Mesodermal cell (in vitro differentiated cells): Measurements from ENCODE around the gene MOB3C.

Experiments used
- H3K27ac ChIP-seq: 2 replicates; pipeline ENCODE4 v1.7.0; 2013; ENCODE audit warnings: mild to moderate bottlenecking, low read depth, low read length, moderate library complexity; ENCODE audit not compliant: severe bottlenecking
- H3K36me3 ChIP-seq: 2 replicates; pipeline ENCODE4 v1.7.1; 2013; ENCODE audit warnings: mild to moderate bottlenecking, low read length, moderate library complexity; ENCODE audit not compliant: control insufficient read depth, insufficient read depth
- H3K4me1 ChIP-seq: one replicate; pipeline ENCODE4 v1.7.1; 2013; ENCODE audit warnings: mild to moderate bottlenecking, low read length; ENCODE audit not compliant: insufficient read depth, control insufficient read depth, poor library complexity, severe bottlenecking
- H3K4me3 ChIP-seq: 2 replicates; pipeline ENCODE4 v1.7.0; 2013; ENCODE audit warnings: low read length, control low read depth, mild to moderate bottlenecking; ENCODE audit not compliant: insufficient read depth, poor library complexity, severe bottlenecking; ENCODE audit errors: extremely low read depth
- H3K9me3 ChIP-seq: 2 replicates; pipeline ENCODE4 v1.7.1; 2013; ENCODE audit warnings: mild to moderate bottlenecking, low read length, moderate library complexity; ENCODE audit not compliant: control insufficient read depth
- WGBS, 2 experiments: methylation state at CpG; one replicate each; pipeline ENCODE4 v1.1.5; 2013; ENCODE audit warnings: missing lambda C conversion rate in 2 of 2; ENCODE audit not compliant: insufficient coverage in 2 of 2; 5-methylcytosine and 5-hydroxymethylcytosine counted together

Gene MOB3C

DNA sequence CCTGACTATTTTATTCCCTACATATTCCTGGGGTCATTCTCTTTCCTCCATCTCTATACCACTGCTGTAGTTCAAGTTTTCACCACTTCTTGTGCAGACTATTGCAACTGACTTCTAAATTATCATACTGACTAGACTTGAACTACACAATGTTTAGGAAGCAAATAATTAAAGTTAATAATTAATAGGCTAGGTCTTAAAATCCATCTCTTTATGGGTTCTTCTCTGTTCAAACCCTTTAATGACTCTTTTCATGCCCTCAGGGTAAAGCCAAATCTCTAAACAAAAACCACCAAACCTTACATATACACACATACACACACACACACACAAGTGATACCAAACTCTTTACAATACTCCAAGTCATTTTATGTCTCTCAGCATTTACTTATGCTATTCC is 22.3 kb upstream of the MOB3C start:
- Histone ChIP-seq H3K4me1 (no peaks in the 10 kb centered on the region), H3K4me3 (no peak overlapping the region), H3K36me3 (peaks cover 26% of the 10 kb centered on the region), H3K9me3 (no peaks in the 10 kb centered on the region), H3K27ac (no peak overlapping the region)

DNA sequence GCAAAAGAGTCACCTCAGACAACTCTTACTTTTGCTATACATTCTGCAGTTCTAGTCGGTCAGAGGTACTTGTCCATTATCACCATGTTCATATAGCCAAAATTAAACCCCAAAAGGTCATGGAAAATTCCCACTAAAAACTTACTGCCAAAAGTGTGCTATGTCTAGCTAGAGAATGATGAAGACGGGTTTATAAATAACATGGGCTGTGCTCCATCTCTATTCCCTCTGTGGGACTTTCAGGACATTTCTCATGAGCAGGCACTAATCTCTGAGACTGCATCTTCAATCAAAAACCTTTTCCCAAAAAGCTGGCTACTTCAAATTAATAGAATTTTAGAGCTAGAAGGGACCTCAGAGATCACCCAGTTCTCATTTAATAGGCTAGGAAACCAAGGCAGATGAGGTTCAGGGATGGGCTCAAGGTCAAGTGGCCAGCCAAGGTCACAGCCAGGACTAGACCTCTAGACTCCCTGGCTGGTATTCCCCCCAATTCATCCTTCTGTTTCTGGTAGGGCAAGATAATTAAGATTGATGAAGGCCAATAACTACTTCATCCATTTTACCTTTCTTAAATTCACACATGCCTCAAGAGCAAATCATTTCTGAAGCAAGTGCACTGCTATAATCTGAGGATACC is 21.0 kb upstream of the MOB3C start:
- Histone ChIP-seq H3K27ac (no peak overlapping the region), H3K4me1 (no peaks in the 10 kb centered on the region), H3K4me3 (no peak overlapping the region), H3K9me3 (no peaks in the 10 kb centered on the region), H3K36me3 (peaks cover 33% of the 10 kb centered on the region)
- 0% methylated on average over 1 of the region's 2 CpGs; no CpG with 5 or more reads in 1 of the 2 experiments for WGBS, 2 experiments

DNA sequence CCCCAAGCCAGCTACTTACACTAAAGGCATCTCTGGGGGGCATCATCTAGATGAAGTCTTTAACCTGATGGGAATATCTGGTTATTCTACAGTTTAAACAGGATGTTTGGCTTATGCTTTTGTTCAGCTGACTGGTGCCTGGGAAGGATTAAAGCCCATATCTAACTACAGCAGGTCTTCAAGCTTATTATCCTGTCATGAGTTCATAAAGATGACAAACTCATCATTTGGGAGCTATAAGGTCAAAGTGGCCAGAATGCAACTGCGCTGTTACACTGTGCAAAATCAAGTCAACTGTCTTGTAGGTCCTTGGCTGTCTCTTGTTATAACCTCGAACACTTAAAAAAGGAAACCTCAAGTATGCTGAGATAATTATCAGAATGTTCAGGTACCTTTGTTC is 18.6 kb upstream of the MOB3C start:
- no peak overlapping the region for H3K27ac ChIP-seq
- peaks cover 43% of the 10 kb centered on the region for H3K36me3 ChIP-seq
- 94 to 100% methylated on average over 1 to 2 of the region's 2 CpGs for WGBS, 2 experiments
- H3K4me1 ChIP-seq = no peaks in the 10 kb centered on the region
- H3K4me3 ChIP-seq = no peak overlapping the region
- no peaks in the 10 kb centered on the region for H3K9me3 ChIP-seq

DNA sequence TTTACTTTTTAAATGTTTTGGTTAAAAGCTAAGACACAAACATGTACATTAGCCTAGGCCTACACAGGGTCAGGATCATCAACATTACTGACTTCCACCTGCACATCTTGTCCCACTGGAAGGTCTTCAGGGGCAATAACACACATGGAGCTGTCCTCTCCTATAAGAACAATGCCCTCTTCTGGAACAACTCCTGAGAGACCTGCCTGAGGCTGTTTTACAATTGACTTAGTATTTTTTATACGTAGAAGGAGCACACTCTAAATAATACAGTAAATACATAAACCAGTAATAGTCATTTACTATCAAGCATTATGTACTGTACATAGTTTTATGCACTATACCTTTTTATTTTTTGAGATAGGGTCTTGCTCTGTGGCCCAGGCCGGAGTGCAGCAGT is 14.1 kb upstream of the MOB3C start:
- H3K4me3 ChIP-seq = no peak overlapping the region
- no peaks in the 10 kb centered on the region for H3K9me3 ChIP-seq
- no peak overlapping the region for H3K27ac ChIP-seq
- peaks cover 39% of the 10 kb centered on the region for H3K36me3 ChIP-seq
- 100% methylated on average over 1 of the region's 2 CpGs; no CpG with 5 or more reads in 1 of the 2 experiments for WGBS, 2 experiments
- no peaks in the 10 kb centered on the region for H3K4me1 ChIP-seq

GRCh38 chr1:46623743-46624644 is 7.4 kb upstream of the MOB3C start:
- Histone ChIP-seq H3K4me3 (no peak overlapping the region), H3K36me3 (no peaks in the 10 kb centered on the region), H3K9me3 (no peaks in the 10 kb centered on the region), H3K4me1 (no peaks in the 10 kb centered on the region), H3K27ac (no peak overlapping the region)
- WGBS, 2 experiments = 81 to 95% methylated on average over 4 of the region's 4 CpGs

GRCh38 chr1:46622344-46622743 is 5.7 kb upstream of the MOB3C start:
- H3K27ac ChIP-seq = peak overlapping the region; percentile 19
- H3K4me3 ChIP-seq = no peak overlapping the region
- H3K36me3 ChIP-seq = no peaks in the 10 kb centered on the region
- H3K4me1 ChIP-seq = no peaks in the 10 kb centered on the region
- WGBS, 2 experiments = 86 to 95% methylated on average over 2 to 3 of the region's 3 CpGs
- H3K9me3 ChIP-seq = no peaks in the 10 kb centered on the region

DNA sequence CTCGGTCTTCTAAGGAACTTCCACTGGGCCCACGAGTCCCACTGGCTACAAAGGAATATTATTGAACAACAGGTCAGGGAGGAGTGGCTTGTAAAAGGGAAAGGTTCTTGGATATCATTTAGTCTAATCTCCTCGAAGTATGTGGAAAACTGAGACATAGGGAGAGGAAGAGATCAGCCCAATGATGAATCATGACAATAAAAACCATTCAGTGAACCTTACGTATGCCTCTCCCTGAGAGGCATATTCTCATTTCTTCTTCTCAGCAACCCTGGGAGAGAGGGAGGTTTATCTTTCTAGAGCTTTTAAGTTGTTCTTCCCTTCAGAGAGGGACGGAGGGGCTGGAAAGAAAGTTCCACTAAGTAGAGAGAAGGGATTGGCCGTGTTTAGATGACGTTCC is 5.3 kb upstream of the MOB3C start:
- 75 to 87% methylated on average over 4 of the region's 7 CpGs for WGBS, 2 experiments
- Histone ChIP-seq H3K9me3 (no peaks in the 10 kb centered on the region), H3K36me3 (no peaks in the 10 kb centered on the region), H3K27ac (peak overlapping the region; percentile 19), H3K4me3 (no peak overlapping the region), H3K4me1 (no peaks in the 10 kb centered on the region)

GRCh38 chr1:46619656-46620258 is 3.1 kb upstream of the MOB3C start:
- Histone ChIP-seq H3K4me1 (no peaks in the 10 kb centered on the region), H3K27ac (no peak overlapping the region), H3K4me3 (no peak overlapping the region), H3K36me3 (no peaks in the 10 kb centered on the region), H3K9me3 (no peaks in the 10 kb centered on the region)
- 86 to 91% methylated on average over 5 of the region's 5 CpGs for WGBS, 2 experiments

DNA sequence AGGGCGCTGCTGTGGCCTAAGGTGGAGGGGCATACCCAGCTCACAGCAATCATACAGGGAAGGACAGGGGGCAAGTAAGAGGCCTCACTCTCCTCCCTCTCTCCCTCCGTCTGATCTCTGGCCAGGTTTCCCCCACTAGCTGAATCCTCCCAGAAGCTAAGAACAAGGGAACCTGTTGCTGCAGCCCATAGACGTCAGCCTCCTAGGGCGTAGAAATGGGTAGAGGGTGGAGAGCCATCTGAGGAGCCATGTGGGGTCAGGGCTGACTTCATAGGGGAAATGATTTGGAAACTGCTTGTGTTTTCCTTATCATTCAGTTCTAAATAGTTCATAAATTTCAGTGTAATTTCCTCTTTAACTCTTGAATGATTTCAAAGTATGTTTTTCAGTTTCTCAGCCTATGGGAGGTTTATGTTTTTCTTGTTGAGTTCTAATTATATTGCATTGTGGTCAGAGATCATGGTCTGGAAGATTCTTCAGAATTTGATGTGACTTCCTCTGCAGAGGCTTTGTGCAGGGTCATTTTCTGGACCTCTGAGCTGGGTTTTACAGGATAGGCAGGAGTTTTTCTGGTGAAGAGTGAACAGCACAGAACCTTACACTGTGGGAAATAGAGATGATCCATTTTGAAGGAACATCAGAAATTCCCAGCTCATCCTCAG is 2.3 kb upstream of the MOB3C start:
- 80% methylated on average over 1 to 2 of the region's 4 CpGs for WGBS, 2 experiments
- no peaks in the 10 kb centered on the region for H3K9me3 ChIP-seq
- H3K4me3 ChIP-seq = no peak overlapping the region
- no peaks in the 10 kb centered on the region for H3K4me1 ChIP-seq
- H3K36me3 ChIP-seq = no peaks in the 10 kb centered on the region
- H3K27ac ChIP-seq = no peak overlapping the region

DNA sequence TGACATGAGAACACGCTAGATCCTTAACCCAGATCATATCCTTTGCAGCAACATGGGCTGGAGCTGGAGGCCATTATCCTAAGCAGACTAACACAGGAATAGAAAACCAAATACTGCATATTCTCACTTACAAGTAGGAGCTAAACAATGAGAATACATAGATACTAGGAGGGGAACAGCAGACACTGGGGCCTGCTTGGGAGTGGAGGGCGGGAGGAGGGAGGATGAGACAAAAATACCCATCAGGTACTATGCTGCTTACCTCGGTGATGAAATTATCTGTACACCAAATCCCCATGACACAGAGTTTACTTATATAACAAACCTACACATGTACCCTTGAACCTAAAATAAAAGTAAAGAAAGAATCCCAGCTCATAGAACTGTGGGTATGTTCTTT is 1.2 kb upstream of the MOB3C start:
- H3K4me1 ChIP-seq = peaks cover 4% of the 10 kb centered on the region
- H3K9me3 ChIP-seq = no peaks in the 10 kb centered on the region
- H3K4me3 ChIP-seq = no peak overlapping the region
- no peaks in the 10 kb centered on the region for H3K36me3 ChIP-seq
- WGBS, 2 experiments = 100% methylated on average over 1 of the region's 3 CpGs
- H3K27ac ChIP-seq = no peak overlapping the region
